Myometrial cell (primary cell): ENCODE results near the gene PRRT3. TPM values are rescaled to one million over a fixed set of nuclear protein-coding genes. Genes with fewer than 3 reads are reported as not detected.

ENCODE experiments used
- total RNA-seq: library from RNA; depleted of rRNA; stranded (reverse); fragments of >200 nt; gene quantifications from 2 replicates; pipeline ENCODE4 v1.2.3, GENCODE V29; 2015

PRRT3 gene
- total RNA-seq, result 2.0 and 2.3 TPM in 2 replicates

GRCh38 chr3:9951962-9952805, at the start of gene PRRT3:
TSS of gene PRRT3 (minus strand) at chr3:9952408. CDS start at chr3:9950115, 2,293 bp downstream.

GRCh38 chr3:9933561-9934234, 18.5 kb downstream of the PRRT3 start, which contains the start of gene CRELD1:
TSS of gene CRELD1 (plus strand) at chr3:9933834. CDS start at chr3:9934439, 605 bp downstream.

GRCh38 chr3:9916734-9917680, 35.2 kb downstream of the PRRT3 start, which contains the start of gene IL17RC:
TSS of gene IL17RC (plus strand) at chr3:9917098. CDS start at chr3:9917316, 218 bp downstream.

GRCh38 chr3:9902372-9903237, 49.6 kb downstream of the PRRT3 start, which contains the start of gene IL17RE:
TSS of gene IL17RE (plus strand) at chr3:9902848. CDS start at chr3:9902933, 85 bp downstream.

Other genes starting within 250 kb of the PRRT3 start
- not detected in 2 replicates for gene CPNE9, start 248.6 kb downstream of the PRRT3 start, total RNA-seq
- 8.6 and 9.9 TPM in 2 replicates for gene BRPF1, start 220.7 kb downstream of the PRRT3 start, total RNA-seq
- gene OGG1, start 202.5 kb downstream of the PRRT3 start, total RNA-seq, result 26.9 and 39.8 TPM in 2 replicates
- gene CAMK1, start 182.5 kb downstream of the PRRT3 start, total RNA-seq, result 53.0 and 54.8 TPM in 2 replicates
- gene TADA3, start 159.9 kb downstream of the PRRT3 start, total RNA-seq, result 121 and 134 TPM in 2 replicates
- 287 and 324 TPM in 2 replicates for gene ARPC4, start 159.3 kb downstream of the PRRT3 start, total RNA-seq
- gene TTLL3, start 142.1 kb downstream of the PRRT3 start, total RNA-seq, result 3.2 and 4.4 TPM in 2 replicates
- gene RPUSD3, start 108.4 kb downstream of the PRRT3 start, total RNA-seq, result 71.5 and 87.0 TPM in 2 replicates
- gene CIDEC, start 72.2 kb downstream of the PRRT3 start, total RNA-seq, result 0.29 and 0.35 TPM in 2 replicates
- 84.8 and 89.7 TPM in 2 replicates for gene JAGN1, start 61.8 kb downstream of the PRRT3 start, total RNA-seq
- 3.5 and 5.5 TPM in 2 replicates for gene IL17RE, start 49.6 kb downstream of the PRRT3 start, total RNA-seq
- 65.7 and 80.7 TPM in 2 replicates for gene IL17RC, start 35.3 kb downstream of the PRRT3 start, total RNA-seq
- gene CRELD1, start 18.6 kb downstream of the PRRT3 start, total RNA-seq, result 30.1 and 45.0 TPM in 2 replicates
- gene EMC3, start 34.4 kb upstream of the PRRT3 start, total RNA-seq, result 47.3 and 73.9 TPM in 2 replicates
- gene FANCD2, start 74.0 kb upstream of the PRRT3 start, total RNA-seq, result 32.1 and 39.2 TPM in 2 replicates
- not detected in 2 replicates for gene FANCD2OS, start 155.8 kb upstream of the PRRT3 start, total RNA-seq
- gene BRK1, start 163.3 kb upstream of the PRRT3 start, total RNA-seq, result 125 and 163 TPM in 2 replicates
- gene VHL, start 189.4 kb upstream of the PRRT3 start, total RNA-seq, result 21.3 and 26.1 TPM in 2 replicates
- gene IRAK2, start 212.5 kb upstream of the PRRT3 start, total RNA-seq, result 2.9 and 3.5 TPM in 2 replicates